Neuron (in vitro differentiated cells): ENCODE results near the gene CFAP251.
"Not testable (repeated sequence)": the region's sequence is repeated elsewhere in the genome, so short reads cannot be mapped to it uniquely, and the experiment has no call there.

ENCODE experiments used
- H2AFZ ChIP-seq: one replicate; pipeline ENCODE4 v1.6.1; 2013; ENCODE audit warnings: low read depth, mild to moderate bottlenecking, inconsistent platforms, low read length, moderate library complexity
- H3K27me3 ChIP-seq: one replicate; pipeline ENCODE4 v1.6.1; 2013; ENCODE audit warnings: low read length; ENCODE audit not compliant: insufficient read depth
- H3K36me3 ChIP-seq: one replicate; pipeline ENCODE4 v1.6.1; 2013; ENCODE audit warnings: low read length; ENCODE audit not compliant: insufficient read depth
- H3K4me1 ChIP-seq: one replicate; pipeline ENCODE4 v1.6.1; 2013; ENCODE audit warnings: low read length; ENCODE audit not compliant: insufficient read depth
- H3K4me3 ChIP-seq: 2 replicates; pipeline ENCODE4 v1.5.1; 2013; ENCODE audit warnings: mild to moderate bottlenecking, low read length, moderate library complexity
- H3K9me3 ChIP-seq: one replicate; pipeline ENCODE4 v1.6.1; 2013; ENCODE audit warnings: low read length

Gene CFAP251

GRCh38 chr12:121917950-121918678 is at the start of gene CFAP251:
Gene CFAP251 (plus strand): TSS chr12:121918592. CDS start chr12:121921306, 2,714 bp downstream.
- H2AFZ ChIP-seq: no peak within 1 kb of the TSS
- H3K27me3 ChIP-seq: no peaks in the 10 kb centered on the region
- no peaks in the 10 kb centered on the region for H3K9me3 ChIP-seq
- H3K4me1 ChIP-seq: peaks cover 13% of the 10 kb centered on the region
- peaks cover 29% of the 10 kb centered on the region for H3K36me3 ChIP-seq
- no peak within 1 kb of the TSS for H3K4me3 ChIP-seq

- H3K4me3 ChIP-seq, H3K27me3 ChIP-seq, H3K4me1 ChIP-seq, H3K36me3 ChIP-seq, H3K9me3 ChIP-seq, H2AFZ ChIP-seq: not testable (repeated sequence)
These were observed 49.2 kb upstream of the CFAP251 start for GRCh38 chr12:121869229-121869628.

GRCh38 chr12:121871467-121871866 is 46.9 kb upstream of the CFAP251 start:
- Histone ChIP-seq H3K4me1 (no peaks in the 10 kb centered on the region), H3K36me3 (no peaks in the 10 kb centered on the region), H3K9me3 (no peaks in the 10 kb centered on the region), H3K4me3 (no peak overlapping the region), H2AFZ (no peak overlapping the region), H3K27me3 (no peaks in the 10 kb centered on the region)

- H3K4me3 ChIP-seq: no peak overlapping the region
- H3K36me3 ChIP-seq: no peaks in the 10 kb centered on the region
- no peaks in the 10 kb centered on the region for H3K4me1 ChIP-seq
- H2AFZ ChIP-seq: no peak overlapping the region
- no peaks in the 10 kb centered on the region for H3K9me3 ChIP-seq
- no peaks in the 10 kb centered on the region for H3K27me3 ChIP-seq
These were observed 45.7 kb upstream of the CFAP251 start for GRCh38 chr12:121872546-121873215.

- no peak overlapping the region for H2AFZ ChIP-seq
- H3K4me3 ChIP-seq: no peak overlapping the region
These were observed 45.2 kb upstream of the CFAP251 start for GRCh38 chr12:121873216-121873569.

GRCh38 chr12:121874071-121874470 is 44.3 kb upstream of the CFAP251 start:
- Histone ChIP-seq H2AFZ (no peak overlapping the region), H3K4me3 (no peak overlapping the region), H3K4me1 (no peaks in the 10 kb centered on the region), H3K36me3 (no peaks in the 10 kb centered on the region), H3K27me3 (no peaks in the 10 kb centered on the region), H3K9me3 (no peaks in the 10 kb centered on the region)

More at GRCh38 chr12:121873216-121873569, 45.2 kb upstream of the CFAP251 start:
- H3K9me3 ChIP-seq: no peaks in the 10 kb centered on the region
- no peaks in the 10 kb centered on the region for H3K36me3 ChIP-seq
- H3K27me3 ChIP-seq: no peaks in the 10 kb centered on the region
- no peaks in the 10 kb centered on the region for H3K4me1 ChIP-seq

- no peaks in the 10 kb centered on the region for H3K9me3 ChIP-seq
- no peak overlapping the region for H3K4me3 ChIP-seq
- no peaks in the 10 kb centered on the region for H3K36me3 ChIP-seq
- H3K4me1 ChIP-seq: no peaks in the 10 kb centered on the region
- no peaks in the 10 kb centered on the region for H3K27me3 ChIP-seq
- H2AFZ ChIP-seq: no peak overlapping the region
These were observed 42.8 kb upstream of the CFAP251 start for GRCh38 chr12:121875582-121875981.

- H3K9me3 ChIP-seq, H2AFZ ChIP-seq, H3K4me3 ChIP-seq: not testable (repeated sequence)
These were observed 42.3 kb upstream of the CFAP251 start for GRCh38 chr12:121876080-121876447.

GRCh38 chr12:121883315-121883660 is 35.1 kb upstream of the CFAP251 start:
- Histone ChIP-seq H3K4me3 (no peak overlapping the region), H3K9me3 (no peaks in the 10 kb centered on the region), H3K4me1 (no peaks in the 10 kb centered on the region), H2AFZ (no peak overlapping the region), H3K36me3 (no peaks in the 10 kb centered on the region), H3K27me3 (peaks cover 7% of the 10 kb centered on the region)

More at GRCh38 chr12:121876080-121876447, 42.3 kb upstream of the CFAP251 start:
- not testable (repeated sequence) for H3K4me1 ChIP-seq, H3K27me3 ChIP-seq, H3K36me3 ChIP-seq

GRCh38 chr12:121885129-121885528 is 33.3 kb upstream of the CFAP251 start:
- H3K36me3 ChIP-seq, H3K4me3 ChIP-seq, H3K9me3 ChIP-seq, H2AFZ ChIP-seq, H3K27me3 ChIP-seq: not testable (repeated sequence)
- H3K4me1 ChIP-seq: peaks cover 10% of the 10 kb centered on the region

GRCh38 chr12:121888083-121888477 is 30.3 kb upstream of the CFAP251 start:
- peaks cover 7% of the 10 kb centered on the region for H3K36me3 ChIP-seq
- peaks cover 2% of the 10 kb centered on the region for H3K27me3 ChIP-seq
- H3K4me1 ChIP-seq: peaks cover 10% of the 10 kb centered on the region
- peak overlapping the region; percentile 80 for H3K4me3 ChIP-seq
- H3K9me3 ChIP-seq: no peaks in the 10 kb centered on the region
- peak overlapping the region; percentile 1 for H2AFZ ChIP-seq

- Histone ChIP-seq H2AFZ (peak within 1 kb of the TSS; percentile 40), H3K4me1 (peaks cover 13% of the 10 kb centered on the region), H3K4me3 (peak within 1 kb of the TSS; percentile 80), H3K9me3 (no peaks in the 10 kb centered on the region), H3K27me3 (no peaks in the 10 kb centered on the region), H3K36me3 (peaks cover 7% of the 10 kb centered on the region)
These were observed 29.7 kb upstream of the CFAP251 start, which contains the start of gene PSMD9 for GRCh38 chr12:121888478-121889273. Gene PSMD9 (plus strand): TSS chr12:121888790. CDS start chr12:121888857, 67 bp downstream.

- Histone ChIP-seq H3K36me3 (peaks cover 8% of the 10 kb centered on the region), H3K9me3 (no peaks in the 10 kb centered on the region), H3K4me1 (peaks cover 19% of the 10 kb centered on the region), H3K27me3 (no peaks in the 10 kb centered on the region), H3K4me3 (peak overlapping the region; percentile 80), H2AFZ (peak overlapping the region; percentile 40)
These were observed 29.1 kb upstream of the CFAP251 start for GRCh38 chr12:121889274-121889624.
